Measurements from ENCODE around the gene TANGO2. TPM values are rescaled to one million over a fixed set of nuclear protein-coding genes. Genes with fewer than 3 reads are reported as not detected.

Gene TANGO2
- total and polyA plus RNA-seq, 2 of the 8 experiments (the other 6 are each of a cell fraction or from before 2014, with no cell fraction given), result 10.1 to 18.4 TPM

GRCh38 chr22:20061481-20061861, 40.6 kb downstream of the TANGO2 start:
- CTCF ChIA-PET (ENCODE audit: partially characterized antibody), result interaction anchor here (0.9 to 2.0 kb wide), 10 partner anchors 10 to 113 kb away, joined by 3 to 9 read pairs (median 4); no protein-coding TSS in a partner anchor
- H3K9ac ChIP-seq (replicated peaks in 1 of 4; ENCODE audit: extremely low read depth in 1 of 4, low read depth in 3 of 4, low read length in 3 of 4), result no peak overlapping the region
- H3K27me3 ChIP-seq (replicated peaks in 1 of 4; ENCODE audit: control insufficient read depth in 3 of 4, extremely low read depth in 1 of 4, insufficient read depth in 3 of 4, low read length in 3 of 4), result no peaks in the 10 kb centered on the region
- H3K18ac ChIP-seq (ENCODE audit: extremely low read depth, low read length), result no peak overlapping the region
- no peak overlapping the region for H2AFZ ChIP-seq (ENCODE audit: low read length)
- H3K23ac ChIP-seq (ENCODE audit: insufficient read length), result no peak overlapping the region
- no peak overlapping the region for H2AK5ac ChIP-seq (ENCODE audit: low read depth, low read length)
- no peak overlapping the region for H2BK20ac ChIP-seq (ENCODE audit: low read length)
- H3K4me1 ChIP-seq (replicated peaks in 1 of 4; ENCODE audit: control insufficient read depth in 3 of 4, insufficient read depth in 4 of 4, low read length in 3 of 4), result no peaks in the 10 kb centered on the region
- no peak overlapping the region for H3K14ac ChIP-seq (ENCODE audit: insufficient read length)
- no peak for DNase-seq (ENCODE audit: low read depth in 1 of 2, low spot score in 2 of 2)
- no peak overlapping the region for H3K4me2 ChIP-seq (ENCODE audit: insufficient read depth in 1 of 2, low read depth in 2 of 2, low read length in 2 of 2)
- no peaks in the 10 kb centered on the region for H3K9me3 ChIP-seq (ENCODE audit: insufficient read depth in 2 of 2, low read depth in 1 of 2, low read length in 1 of 2)
- no peak overlapping the region for H3K27ac ChIP-seq (ENCODE audit: low read depth, low read length)
- H4K8ac ChIP-seq (ENCODE audit: extremely low read depth, insufficient read depth, low read length), result no peak overlapping the region
- H2BK15ac ChIP-seq (ENCODE audit: low read length), result no peak overlapping the region
- no peak overlapping the region for H4K5ac ChIP-seq (ENCODE audit: insufficient read length, low read depth, low read length)
- H3K79me2 ChIP-seq (ENCODE audit: control insufficient read depth in 1 of 2, insufficient read depth in 2 of 2, low read length in 2 of 2), result no peaks in the 10 kb centered on the region
- no peaks in the 10 kb centered on the region for H3K79me1 ChIP-seq (ENCODE audit: low read depth, low read length)
- H3K36me3 ChIP-seq (ENCODE audit: control insufficient read depth in 2 of 4, insufficient read depth in 4 of 4, low read length in 3 of 4), result no peaks in the 10 kb centered on the region
- H3K23me2 ChIP-seq (ENCODE audit: low read depth, low read length), result 0 out of 2 replicates have a peak, but pooled peaks cover 2% of the 10 kb centered on the region
- peaks cover 0 to 9% of the 10 kb centered on the region in 2 experiments for H4K20me1 ChIP-seq (replicated peaks in 1 of 2; ENCODE audit: control insufficient read depth in 1 of 2, insufficient read depth in 2 of 2, low read length in 2 of 2)
- POLR2A ChIA-PET (ENCODE audit: partially characterized antibody), result no interaction called here
- FAIRE-seq, result no peak
- no peak overlapping the region for H2BK120ac ChIP-seq (replicated peaks; ENCODE audit: low read depth, low read length)
- no peak overlapping the region for H3K4me3 ChIP-seq (ENCODE audit: extremely low read depth in 1 of 4, insufficient read depth in 2 of 4, low read depth in 3 of 4, low read length in 4 of 4)
- no peak overlapping the region for H2BK12ac ChIP-seq (ENCODE audit: low read depth, low read length)
- H4K91ac ChIP-seq (replicated peaks; ENCODE audit: insufficient read length, low read length), result no peak overlapping the region
- 89% methylated on average over 11 of the region's 11 CpGs; no CpG with 5 or more reads in 1 of the 2 experiments for WGBS, 2 experiments (ENCODE audit: extremely low coverage in 1 of 2, insufficient coverage in 1 of 2, insufficient read length in 1 of 2, insufficient replicate concordance in 2 of 2, low coverage in 1 of 2, low lambda C conversion rate in 2 of 2, missing lambda C conversion rate in 1 of 2)
- H3K56ac ChIP-seq (replicated peaks; ENCODE audit: insufficient read length, low read depth, low read length), result no peak overlapping the region
- no peak overlapping the region for H3K4ac ChIP-seq (replicated peaks; ENCODE audit: insufficient read length, low read depth, low read length)
- no peak overlapping the region for H2BK5ac ChIP-seq (ENCODE audit: low read depth, low read length)
- TF ChIP-seq ATF2 (IDR thresholded peaks at IDR 0.05; ENCODE audit: low read length) (no peak), SIN3A (conservative IDR thresholded peaks at IDR 0.05 in 1 of 2, IDR thresholded peaks at IDR 0.05 in 1 of 2; ENCODE audit: low read depth in 1 of 2, low read length in 2 of 2) (no peak), KDM4A (IDR thresholded peaks at IDR 0.05; ENCODE audit: low read depth, low read length, severe bottlenecking) (no peak), CTBP2 (IDR thresholded peaks at IDR 0.05; ENCODE audit: borderline replicate concordance, insufficient read depth, insufficient read length, low read length) (no peak), SUZ12 (IDR thresholded peaks at IDR 0.05; ENCODE audit: low read length) (no peak), GABPA (IDR thresholded peaks at IDR 0.05; ENCODE audit: borderline replicate concordance, insufficient read depth, low read length) (no peak), SP2 (IDR thresholded peaks at IDR 0.05; ENCODE audit: low read length) (no peak), TAF7 (optimal IDR thresholded peaks at IDR 0.05; ENCODE audit: borderline replicate concordance, low read depth, low read length) (no peak), SP1 (IDR thresholded peaks at IDR 0.05; ENCODE audit: low read depth, low read length) (no peak), TCF12 (IDR thresholded peaks at IDR 0.05; ENCODE audit: low read depth, low read length) (no peak), NRF1 (IDR thresholded peaks at IDR 0.05; ENCODE audit: low read depth, low read length) (no peak), EZH2 (IDR thresholded peaks at IDR 0.05; ENCODE audit: low read depth, low read length, severe bottlenecking) (no peak)

Measured in H1 (cell line).